RWPE1 (cell line): ENCODE data around the gene METTL25B.

Source experiments
- CTCF ChIA-PET: fragments of 350-600 bp; sonication (Branson Sonifier 250); formaldehyde crosslinking; extraction: SDS; loops from one replicate; lab custom pipeline; 2021; lab: Yijun Ruan, JAX
- POLR2A ChIA-PET: fragments of 400-600 bp; formaldehyde crosslinking; extraction: SDS; loops from one replicate; lab custom pipeline; 2020; ENCODE audit warnings: antibody characterized with exemption; ENCODE audit not compliant: low non-redundant PET; lab: Yijun Ruan, JAX
- DNase-seq: peaks from one replicate; pipeline ENCODE4 v3.0.0; 2012; ENCODE audit warnings: low spot score
- H3K27ac ChIP-seq: fragments of 450-650 bp; 2 replicates; pipeline ENCODE4 v1.5.1; 2017
- CTCF ChIP-seq: fragments of 450-650 bp; conservative IDR thresholded peaks from 2 replicates; pipeline ENCODE4 v1.5.1; 2017; ENCODE audit warnings: low read depth, mild to moderate bottlenecking

Gene METTL25B

GRCh38 chr1:156776942-156777341, 48.7 kb downstream of the METTL25B start:
- H3K27ac ChIP-seq, result no peak overlapping the region; the same call in 1 of the 2 replicates
- POLR2A ChIA-PET, result no interaction called here

GRCh38 chr1:156777573-156777972, 49.3 kb downstream of the METTL25B start:
- TF ChIP-seq CTCF, result no peak
- no peak overlapping the region for H3K27ac ChIP-seq
- no peak for DNase-seq
- ChIA-PET POLR2A (no interaction called here), CTCF (no interaction called here)

More at GRCh38 chr1:156776942-156777341, 48.7 kb downstream of the METTL25B start:
- no peak for DNase-seq
- no peak for TF ChIP-seq CTCF
- CTCF ChIA-PET, result no interaction called here

- no peak for TF ChIP-seq CTCF
- no peak overlapping the region for H3K27ac ChIP-seq
- DNase-seq, result no peak
- ChIA-PET POLR2A (no interaction called here), CTCF (interaction anchor here (0.5 to 0.9 kb wide), 3 partner anchors 42 to 80 kb away, joined by 3 to 6 read pairs (median 6); partner anchors contain the start of gene NTRK1)
Measured at GRCh38 chr1:156781585-156782186, 53.4 kb downstream of the METTL25B start.

- no peak overlapping the region for H3K27ac ChIP-seq
- no peak for DNase-seq
- CTCF ChIA-PET, result interaction anchor here (0.6 to 0.8 kb wide), 2 partner anchors 48 to 142 kb away, joined by 3 to 5 read pairs; no protein-coding TSS in a partner anchor
- TF ChIP-seq CTCF, result no peak
- POLR2A ChIA-PET, result no interaction called here
Measured at GRCh38 chr1:156785458-156785857, 57.2 kb downstream of the METTL25B start.
